NCI-H2107 treated with DMSO at 0.1 percent for 48 hours (cell line): ENCODE results near the gene CNKSR3.
"Not testable (repeated sequence)": the region's sequence is repeated elsewhere in the genome, so short reads cannot be mapped to it uniquely, and the experiment has no call there.

Source experiments
- DNase-seq: peaks from one replicate; lab custom pipeline; 2025; ENCODE audit not compliant: unreplicated experiment; lab: John Stamatoyannopoulos, UW

Gene CNKSR3

GRCh38 chr6:154528310-154528915, 17.9 kb upstream of the CNKSR3 start:
- no peak for DNase-seq

GRCh38 chr6:154526996-154527395, 16.5 kb upstream of the CNKSR3 start:
- DNase-seq = no peak

GRCh38 chr6:154522576-154522975, 12.1 kb upstream of the CNKSR3 start:
- DNase-seq = peak; percentile 68

GRCh38 chr6:154521412-154521811, 10.9 kb upstream of the CNKSR3 start:
- no peak for DNase-seq

- DNase-seq = no peak
Observed at GRCh38 chr6:154520280-154520679, 9.8 kb upstream of the CNKSR3 start.

GRCh38 chr6:154518396-154518795, 7.9 kb upstream of the CNKSR3 start:
- DNase-seq = no peak

- no peak for DNase-seq
Observed at GRCh38 chr6:154516276-154516675, 5.8 kb upstream of the CNKSR3 start.

- DNase-seq = no peak
Observed at GRCh38 chr6:154515826-154516225, 5.3 kb upstream of the CNKSR3 start.

GRCh38 chr6:154515076-154515475, 4.6 kb upstream of the CNKSR3 start:
- not testable (repeated sequence) for DNase-seq

GRCh38 chr6:154514481-154514880, 4.0 kb upstream of the CNKSR3 start:
- no peak for DNase-seq

- no peak for DNase-seq
Observed at GRCh38 chr6:154513601-154514320, 3.3 kb upstream of the CNKSR3 start.

GRCh38 chr6:154512201-154512600, 1.7 kb upstream of the CNKSR3 start:
- DNase-seq = no peak

- DNase-seq = no peak
Observed at GRCh38 chr6:154511791-154512190, 1.3 kb upstream of the CNKSR3 start.

GRCh38 chr6:154509421-154510143, 903 bp downstream of the CNKSR3 start:
- peak; percentile 34 for DNase-seq

GRCh38 chr6:154508573-154509375, 1.7 kb downstream of the CNKSR3 start:
- DNase-seq = no peak

GRCh38 chr6:154506991-154507898, 3.2 kb downstream of the CNKSR3 start:
- no peak for DNase-seq

- DNase-seq = no peak
Observed at GRCh38 chr6:154506582-154506981, 3.9 kb downstream of the CNKSR3 start.

- DNase-seq = no peak
Observed at GRCh38 chr6:154506108-154506507, 4.4 kb downstream of the CNKSR3 start.

GRCh38 chr6:154504865-154505449, 5.5 kb downstream of the CNKSR3 start:
- no peak for DNase-seq

GRCh38 chr6:154504102-154504501, 6.4 kb downstream of the CNKSR3 start:
- no peak for DNase-seq
